Smooth muscle cell (in vitro differentiated cells): ENCODE data around the gene SCRG1. TPM values are rescaled to one million over a fixed set of nuclear protein-coding genes. Genes with fewer than 3 reads are reported as not detected.

Experiments used
- DNase-seq: peaks from one replicate; lab custom pipeline; 2025; ENCODE audit not compliant: unreplicated experiment; lab: John Stamatoyannopoulos, UW
- H2AFZ ChIP-seq: fragments of 200-600 bp; sonication (generic); 2 replicates; pipeline ENCODE4 v1.6.0; 2016; ENCODE audit warnings: antibody characterized with exemption, low read depth, mild to moderate bottlenecking
- H3F3A ChIP-seq: fragments of 200-600 bp; sonication (generic); 2 replicates; pipeline ENCODE4 v1.6.0; 2017; ENCODE audit warnings: antibody characterized with exemption, low read depth
- H3K27ac ChIP-seq: fragments of 200-600 bp; sonication (generic); 2 replicates; pipeline ENCODE4 v1.5.1; 2016; ENCODE audit warnings: low read depth, mild to moderate bottlenecking
- H3K27me3 ChIP-seq: fragments of 200-600 bp; sonication (generic); 2 replicates; pipeline ENCODE4 v1.6.1; 2016; ENCODE audit warnings: low read depth, mild to moderate bottlenecking
- H3K36me3 ChIP-seq: fragments of 200-600 bp; sonication (generic); 2 replicates; pipeline ENCODE4 v1.5.1; 2016; ENCODE audit warnings: low read depth
- H3K4me1 ChIP-seq: fragments of 200-600 bp; sonication (generic); 2 replicates; pipeline ENCODE4 v1.5.1; 2016; ENCODE audit warnings: low read depth
- H3K4me2 ChIP-seq: fragments of 200-600 bp; sonication (generic); 2 replicates; pipeline ENCODE4 v1.6.0; 2016; ENCODE audit warnings: mild to moderate bottlenecking
- H3K4me3 ChIP-seq: fragments of 200-600 bp; sonication (generic); 2 replicates; pipeline ENCODE4 v1.5.1; 2016; ENCODE audit warnings: mild to moderate bottlenecking
- H3K79me2 ChIP-seq: fragments of 200-600 bp; sonication (generic); 2 replicates; pipeline ENCODE4 v1.6.0; 2016; ENCODE audit warnings: low read depth, mild to moderate bottlenecking
- H3K9ac ChIP-seq: fragments of 200-600 bp; sonication (generic); 2 replicates; pipeline ENCODE4 v1.6.0; 2016; ENCODE audit warnings: low read depth
- H3K9me3 ChIP-seq: fragments of 200-600 bp; sonication (generic); replicated peaks from 2 replicates; pipeline ENCODE4 v1.5.1; 2016; ENCODE audit warnings: low read depth
- H4K20me1 ChIP-seq: fragments of 200-600 bp; sonication (generic); 2 replicates; pipeline ENCODE4 v1.6.0; 2016; ENCODE audit warnings: low read depth
- CTCF ChIP-seq: fragments of 200-600 bp; sonication (generic); IDR thresholded peaks from 2 replicates; pipeline ENCODE4 v1.5.1; 2017; ENCODE audit warnings: borderline replicate concordance, mild to moderate bottlenecking, antibody characterized with exemption; ENCODE audit not compliant: insufficient read depth, poor library complexity, severe bottlenecking
- WGBS: methylation state at CpG from one replicate; pipeline ENCODE4 v1.1.7; 2016; ENCODE audit warnings: low lambda C conversion rate; 5-methylcytosine and 5-hydroxymethylcytosine counted together
- polyA plus RNA-seq: library from polyadenylated mRNA; unstranded; fragments of >200 nt; fragmentation: Nextera tagmentation; extraction: Ambion mirVana; gene quantifications from 2 replicates; pipeline ENCODE4 v1.2.1, GENCODE V29; 2016
- total RNA-seq: library from RNA; depleted of rRNA; stranded (reverse); fragments of >200 nt; gene quantifications from 2 replicates; pipeline ENCODE4 v1.2.3, GENCODE V29; 2014

Gene SCRG1
- total and polyA plus RNA-seq, 2 experiments from 2014 or later = 3.1 to 18.5 TPM

GRCh38 chr4:173405840-173406606 lies 7.1 kb upstream of the SCRG1 start:
- Histone ChIP-seq H2AFZ (no peak overlapping the region), H3K4me3 (no peak overlapping the region), H3F3A (no peaks in the 10 kb centered on the region), H3K27me3 (no peaks in the 10 kb centered on the region), H3K4me1 (no peaks in the 10 kb centered on the region), H3K4me2 (no peak overlapping the region), H3K36me3 (no peaks in the 10 kb centered on the region), H4K20me1 (no peaks in the 10 kb centered on the region), H3K79me2 (no peaks in the 10 kb centered on the region), H3K9me3 (no peaks in the 10 kb centered on the region), H3K9ac (no peak overlapping the region), H3K27ac (no peak overlapping the region)
- 93% methylated on average over 4 of the region's 4 CpGs for WGBS
- TF ChIP-seq CTCF = no peak
- DNase-seq = no peak

- Histone ChIP-seq H3K4me2 (no peak overlapping the region), H3K36me3 (no peaks in the 10 kb centered on the region)
Measured at GRCh38 chr4:173404296-173404865, 5.5 kb upstream of the SCRG1 start.

GRCh38 chr4:173403051-173403450 lies 4.1 kb upstream of the SCRG1 start:
- no peak for DNase-seq
- no peaks in the 10 kb centered on the region for H3F3A ChIP-seq
- 84% methylated on average over 2 of the region's 2 CpGs for WGBS
- TF ChIP-seq CTCF = no peak
- no peaks in the 10 kb centered on the region for H3K36me3 ChIP-seq
- no peaks in the 10 kb centered on the region for H3K27me3 ChIP-seq
- no peak overlapping the region for H3K9ac ChIP-seq
- H3K79me2 ChIP-seq = no peaks in the 10 kb centered on the region
- no peak overlapping the region for H2AFZ ChIP-seq
- no peaks in the 10 kb centered on the region for H3K9me3 ChIP-seq
- peaks cover 9% of the 10 kb centered on the region for H3K4me1 ChIP-seq
- no peak overlapping the region for H3K27ac ChIP-seq
- H3K4me3 ChIP-seq = no peak overlapping the region
- no peaks in the 10 kb centered on the region for H4K20me1 ChIP-seq
- H3K4me2 ChIP-seq = no peak overlapping the region

More at GRCh38 chr4:173404296-173404865, 5.5 kb upstream of the SCRG1 start:
- no peak overlapping the region for H3K27ac ChIP-seq
- no peaks in the 10 kb centered on the region for H3K27me3 ChIP-seq
- TF ChIP-seq CTCF = no peak
- H3K9me3 ChIP-seq = no peaks in the 10 kb centered on the region
- no peaks in the 10 kb centered on the region for H4K20me1 ChIP-seq
- H3K9ac ChIP-seq = no peak overlapping the region
- 93% methylated on average over 3 of the region's 3 CpGs for WGBS
- H3K4me3 ChIP-seq = no peak overlapping the region
- DNase-seq = no peak
- no peak overlapping the region for H2AFZ ChIP-seq
- H3K79me2 ChIP-seq = no peaks in the 10 kb centered on the region
- H3K4me1 ChIP-seq = no peaks in the 10 kb centered on the region
- no peaks in the 10 kb centered on the region for H3F3A ChIP-seq

GRCh38 chr4:173401063-173401462 lies 2.1 kb upstream of the SCRG1 start:
- Histone ChIP-seq H3K79me2 (peaks cover 9% of the 10 kb centered on the region), H2AFZ (no peak overlapping the region), H3K4me2 (no peak overlapping the region), H3F3A (no peaks in the 10 kb centered on the region), H3K27ac (no peak overlapping the region), H3K9me3 (no peaks in the 10 kb centered on the region), H4K20me1 (no peaks in the 10 kb centered on the region), H3K9ac (no peak overlapping the region), H3K27me3 (no peaks in the 10 kb centered on the region), H3K36me3 (no peaks in the 10 kb centered on the region), H3K4me1 (peaks cover 13% of the 10 kb centered on the region), H3K4me3 (no peak overlapping the region)
- WGBS = 93% methylated on average over 4 of the region's 4 CpGs
- TF ChIP-seq CTCF = no peak
- no peak for DNase-seq
